ENCODE results near the gene ZRANB3. TPM values are rescaled to one million over a fixed set of nuclear protein-coding genes. Genes with fewer than 3 reads are reported as not detected.

ZRANB3 gene
- total RNA-seq, 1 experiment from 2014 or later: 15.9 TPM

GRCh38 chr2:135093670-135094330 is 437.2 kb downstream of the ZRANB3 start:
- ATAC-seq (no peak), DNase-seq (ENCODE audit: low spot score) (no peak)
- ChIA-PET POLR2A (interaction anchor here (0.5 kb wide), 1 partner anchor 122 kb away, joined by 7 read pairs; no protein-coding TSS in a partner anchor), CTCF (no interaction called here)
- H3K27me3 Mint-ChIP-seq (ENCODE audit: low read depth): no peaks in the 10 kb centered on the region
- H3K4me3 Mint-ChIP-seq: no peak overlapping the region
- no peak overlapping the region for H3K27ac Mint-ChIP-seq
- TF ChIP-seq, protein P1, sequence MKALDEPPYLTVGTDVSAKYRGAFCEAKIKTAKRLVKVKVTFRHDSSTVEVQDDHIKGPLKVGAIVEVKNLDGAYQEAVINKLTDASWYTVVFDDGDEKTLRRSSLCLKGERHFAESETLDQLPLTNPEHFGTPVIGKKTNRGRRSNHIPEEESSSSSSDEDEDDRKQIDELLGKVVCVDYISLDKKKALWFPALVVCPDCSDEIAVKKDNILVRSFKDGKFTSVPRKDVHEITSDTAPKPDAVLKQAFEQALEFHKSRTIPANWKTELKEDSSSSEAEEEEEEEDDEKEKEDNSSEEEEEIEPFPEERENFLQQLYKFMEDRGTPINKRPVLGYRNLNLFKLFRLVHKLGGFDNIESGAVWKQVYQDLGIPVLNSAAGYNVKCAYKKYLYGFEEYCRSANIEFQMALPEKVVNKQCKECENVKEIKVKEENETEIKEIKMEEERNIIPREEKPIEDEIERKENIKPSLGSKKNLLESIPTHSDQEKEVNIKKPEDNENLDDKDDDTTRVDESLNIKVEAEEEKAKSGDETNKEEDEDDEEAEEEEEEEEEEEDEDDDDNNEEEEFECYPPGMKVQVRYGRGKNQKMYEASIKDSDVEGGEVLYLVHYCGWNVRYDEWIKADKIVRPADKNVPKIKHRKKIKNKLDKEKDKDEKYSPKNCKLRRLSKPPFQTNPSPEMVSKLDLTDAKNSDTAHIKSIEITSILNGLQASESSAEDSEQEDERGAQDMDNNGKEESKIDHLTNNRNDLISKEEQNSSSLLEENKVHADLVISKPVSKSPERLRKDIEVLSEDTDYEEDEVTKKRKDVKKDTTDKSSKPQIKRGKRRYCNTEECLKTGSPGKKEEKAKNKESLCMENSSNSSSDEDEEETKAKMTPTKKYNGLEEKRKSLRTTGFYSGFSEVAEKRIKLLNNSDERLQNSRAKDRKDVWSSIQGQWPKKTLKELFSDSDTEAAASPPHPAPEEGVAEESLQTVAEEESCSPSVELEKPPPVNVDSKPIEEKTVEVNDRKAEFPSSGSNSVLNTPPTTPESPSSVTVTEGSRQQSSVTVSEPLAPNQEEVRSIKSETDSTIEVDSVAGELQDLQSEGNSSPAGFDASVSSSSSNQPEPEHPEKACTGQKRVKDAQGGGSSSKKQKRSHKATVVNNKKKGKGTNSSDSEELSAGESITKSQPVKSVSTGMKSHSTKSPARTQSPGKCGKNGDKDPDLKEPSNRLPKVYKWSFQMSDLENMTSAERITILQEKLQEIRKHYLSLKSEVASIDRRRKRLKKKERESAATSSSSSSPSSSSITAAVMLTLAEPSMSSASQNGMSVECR (CRISPR knock-in tag; IDR thresholded peaks at IDR 0.05; ENCODE audit: borderline replicate concordance): no peak
- no peak for TF ChIP-seq ESRRA (CRISPR knock-in tag; IDR thresholded peaks at IDR 0.05; ENCODE audit: borderline replicate concordance)
- no peak for TF ChIP-seq RELA (CRISPR knock-in tag; IDR thresholded peaks at IDR 0.05; ENCODE audit: borderline replicate concordance)
- TF ChIP-seq FOXP1 (CRISPR knock-in tag; IDR thresholded peaks at IDR 0.05; ENCODE audit: borderline replicate concordance): no peak
- TF ChIP-seq NR1H2 (CRISPR knock-in tag; IDR thresholded peaks at IDR 0.05): no peak
- no peak for TF ChIP-seq FOXJ3 (CRISPR knock-in tag; IDR thresholded peaks at IDR 0.05; ENCODE audit: borderline replicate concordance)
- TF ChIP-seq IRF2 (CRISPR knock-in tag; IDR thresholded peaks at IDR 0.05; ENCODE audit: borderline replicate concordance, low read depth): no peak
- no peak for TF ChIP-seq TEAD1 (CRISPR knock-in tag; IDR thresholded peaks at IDR 0.05)
- no peak for TF ChIP-seq CREM (CRISPR knock-in tag; IDR thresholded peaks at IDR 0.05)
- no peak for TF ChIP-seq AFF4 (CRISPR knock-in tag; IDR thresholded peaks at IDR 0.05; ENCODE audit: borderline replicate concordance)
- TF ChIP-seq, protein P2, sequence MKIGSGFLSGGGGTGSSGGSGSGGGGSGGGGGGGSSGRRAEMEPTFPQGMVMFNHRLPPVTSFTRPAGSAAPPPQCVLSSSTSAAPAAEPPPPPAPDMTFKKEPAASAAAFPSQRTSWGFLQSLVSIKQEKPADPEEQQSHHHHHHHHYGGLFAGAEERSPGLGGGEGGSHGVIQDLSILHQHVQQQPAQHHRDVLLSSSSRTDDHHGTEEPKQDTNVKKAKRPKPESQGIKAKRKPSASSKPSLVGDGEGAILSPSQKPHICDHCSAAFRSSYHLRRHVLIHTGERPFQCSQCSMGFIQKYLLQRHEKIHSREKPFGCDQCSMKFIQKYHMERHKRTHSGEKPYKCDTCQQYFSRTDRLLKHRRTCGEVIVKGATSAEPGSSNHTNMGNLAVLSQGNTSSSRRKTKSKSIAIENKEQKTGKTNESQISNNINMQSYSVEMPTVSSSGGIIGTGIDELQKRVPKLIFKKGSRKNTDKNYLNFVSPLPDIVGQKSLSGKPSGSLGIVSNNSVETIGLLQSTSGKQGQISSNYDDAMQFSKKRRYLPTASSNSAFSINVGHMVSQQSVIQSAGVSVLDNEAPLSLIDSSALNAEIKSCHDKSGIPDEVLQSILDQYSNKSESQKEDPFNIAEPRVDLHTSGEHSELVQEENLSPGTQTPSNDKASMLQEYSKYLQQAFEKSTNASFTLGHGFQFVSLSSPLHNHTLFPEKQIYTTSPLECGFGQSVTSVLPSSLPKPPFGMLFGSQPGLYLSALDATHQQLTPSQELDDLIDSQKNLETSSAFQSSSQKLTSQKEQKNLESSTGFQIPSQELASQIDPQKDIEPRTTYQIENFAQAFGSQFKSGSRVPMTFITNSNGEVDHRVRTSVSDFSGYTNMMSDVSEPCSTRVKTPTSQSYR (CRISPR knock-in tag; IDR thresholded peaks at IDR 0.05): no peak
- TF ChIP-seq SMAD3 (CRISPR knock-in tag; IDR thresholded peaks at IDR 0.05; ENCODE audit: borderline replicate concordance): no peak
- TF ChIP-seq, protein P3, sequence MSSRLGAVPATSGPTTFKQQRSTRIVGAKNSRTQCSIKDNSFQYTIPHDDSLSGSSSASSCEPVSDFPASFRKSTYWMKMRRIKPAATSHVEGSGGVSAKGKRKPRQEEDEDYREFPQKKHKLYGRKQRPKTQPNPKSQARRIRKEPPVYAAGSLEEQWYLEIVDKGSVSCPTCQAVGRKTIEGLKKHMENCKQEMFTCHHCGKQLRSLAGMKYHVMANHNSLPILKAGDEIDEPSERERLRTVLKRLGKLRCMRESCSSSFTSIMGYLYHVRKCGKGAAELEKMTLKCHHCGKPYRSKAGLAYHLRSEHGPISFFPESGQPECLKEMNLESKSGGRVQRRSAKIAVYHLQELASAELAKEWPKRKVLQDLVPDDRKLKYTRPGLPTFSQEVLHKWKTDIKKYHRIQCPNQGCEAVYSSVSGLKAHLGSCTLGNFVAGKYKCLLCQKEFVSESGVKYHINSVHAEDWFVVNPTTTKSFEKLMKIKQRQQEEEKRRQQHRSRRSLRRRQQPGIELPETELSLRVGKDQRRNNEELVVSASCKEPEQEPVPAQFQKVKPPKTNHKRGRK (CRISPR knock-in tag; IDR thresholded peaks at IDR 0.05; ENCODE audit: borderline replicate concordance): no peak
- no peak for TF ChIP-seq KAT7 (CRISPR knock-in tag; IDR thresholded peaks at IDR 0.05; ENCODE audit: borderline replicate concordance)
- no peak for TF ChIP-seq USF2 (CRISPR knock-in tag; IDR thresholded peaks at IDR 0.05)
- TF ChIP-seq NFATC4 (CRISPR knock-in tag; IDR thresholded peaks at IDR 0.05): no peak
- no peaks in the 10 kb centered on the region for H3K4me1 Mint-ChIP-seq
- peaks cover 18% of the 10 kb centered on the region for H3K36me3 Mint-ChIP-seq
- H3K9me3 Mint-ChIP-seq: peaks cover 9% of the 10 kb centered on the region
